Prostate gland (tissue), 2 donors: ENCODE results near the gene PHB1.

ENCODE experiments used
- CTCF ChIP-seq, 4 experiments: fragments of 200-600 bp in 2 of 4; fragments of 450-650 bp in 2 of 4; sonication (generic) in 2 of 4; IDR thresholded peaks; 1 replicate in 3 of 4; 2 replicates in 1 of 4; pipeline ENCODE4 v1.5.1; 2016 to 2019; ENCODE audit warnings: antibody characterized with exemption in 4 of 4, mild to moderate bottlenecking in 2 of 4, moderate library complexity in 2 of 4
- POLR2A ChIP-seq: fragments of 450-650 bp; IDR thresholded peaks from one replicate; pipeline ENCODE4 v1.6.1; 2016; ENCODE audit warnings: antibody characterized with exemption, mild to moderate bottlenecking
- POLR2AphosphoS5 ChIP-seq: sonication (generic); formaldehyde crosslinking; IDR thresholded peaks from one replicate; pipeline ENCODE4 v1.6.1; 2017; ENCODE audit warnings: antibody characterized with exemption

DNA sequence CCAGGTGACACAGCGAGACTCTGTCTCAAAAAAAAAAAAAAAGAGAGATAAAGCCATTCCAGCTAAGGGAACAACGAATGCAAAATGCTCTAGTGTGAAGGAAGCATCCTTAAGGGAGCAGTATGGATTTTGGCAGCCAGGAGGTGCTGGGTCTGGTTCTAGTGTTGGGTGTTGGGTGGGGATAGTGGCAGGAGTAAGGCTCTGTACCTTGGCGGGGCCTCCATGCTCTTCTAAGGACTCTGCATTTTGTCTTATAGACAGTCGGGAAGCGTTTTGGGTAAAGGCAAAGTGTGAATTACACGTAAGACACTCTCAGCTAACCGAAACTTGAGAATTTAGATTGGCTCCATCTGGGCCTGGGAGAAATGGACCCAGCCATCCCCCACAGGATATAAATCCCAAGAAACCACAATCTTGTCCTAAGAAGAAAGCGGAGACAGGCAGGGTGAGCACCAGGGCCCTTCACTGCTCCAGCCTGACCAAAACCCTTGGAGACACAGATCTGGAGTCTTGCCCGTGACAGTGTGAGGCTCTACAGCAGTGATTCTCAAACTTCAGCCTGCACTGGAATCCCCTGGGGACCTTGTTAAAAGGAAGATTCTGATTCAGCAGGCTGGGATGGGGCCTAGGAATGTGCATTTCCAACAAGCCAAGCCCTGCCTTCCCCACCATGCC is 33.1 kb upstream of the PHB1 start:
- no peak for TF ChIP-seq POLR2A
- no peak for TF ChIP-seq CTCF (IDR thresholded peaks at IDR 0.05)
- no peak for TF ChIP-seq POLR2AphosphoS5
